HG02938 (cell line): ENCODE results near the gene GNB1L.
"Not testable (repeated sequence)": the region's sequence is repeated elsewhere in the genome, so short reads cannot be mapped to it uniquely, and the experiment has no call there.

Source experiments
- ATAC-seq: cut with Tn5 transposase; IDR thresholded peaks from one replicate; pipeline ENCODE4 v1.9.1; 2021; ENCODE audit warnings: mild to moderate bottlenecking, moderate library complexity; ENCODE audit not compliant: unreplicated experiment

Gene GNB1L

GRCh38 chr22:19784384-19785175, 70.1 kb downstream of the GNB1L start:
- ATAC-seq: no peak

DNA sequence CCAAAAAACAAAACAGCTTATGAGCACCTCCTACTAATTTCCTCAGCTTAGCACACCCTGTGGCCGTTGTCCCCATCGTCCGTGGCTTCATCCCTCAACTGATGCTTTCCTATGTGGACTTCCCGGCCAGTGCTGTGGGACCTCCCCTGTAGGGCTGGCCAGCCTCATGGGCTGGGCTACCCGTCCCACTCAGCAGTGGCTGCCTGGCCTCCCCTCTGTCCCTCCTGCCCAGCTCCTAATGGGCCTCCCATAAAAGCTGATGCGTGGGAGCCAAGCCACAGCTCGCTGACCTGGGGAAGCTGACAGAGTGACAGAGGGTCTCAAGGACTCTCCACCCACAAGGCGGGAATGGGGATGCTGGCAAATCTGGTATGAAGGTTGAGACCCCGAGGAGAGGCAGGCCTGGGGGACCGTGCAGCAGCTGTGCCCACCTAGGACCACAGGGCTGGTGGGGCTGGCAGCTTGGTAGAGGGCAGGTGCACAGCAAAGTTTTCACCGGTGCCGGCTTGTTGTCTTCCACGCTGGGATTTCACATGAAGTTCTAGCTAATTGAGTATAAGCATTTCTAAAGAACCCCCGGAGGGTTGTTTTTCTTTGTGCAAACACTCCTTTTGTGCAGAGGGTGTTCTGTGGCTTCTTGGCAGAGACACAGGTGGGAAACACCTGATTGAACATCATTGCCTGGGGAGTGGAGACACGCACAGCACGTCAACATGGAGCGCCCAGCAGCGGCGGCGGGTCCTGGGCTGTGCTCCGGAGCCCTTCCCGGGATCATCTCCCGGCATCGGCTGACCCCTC, 70.9 kb downstream of the GNB1L start:
- no peak for ATAC-seq

DNA sequence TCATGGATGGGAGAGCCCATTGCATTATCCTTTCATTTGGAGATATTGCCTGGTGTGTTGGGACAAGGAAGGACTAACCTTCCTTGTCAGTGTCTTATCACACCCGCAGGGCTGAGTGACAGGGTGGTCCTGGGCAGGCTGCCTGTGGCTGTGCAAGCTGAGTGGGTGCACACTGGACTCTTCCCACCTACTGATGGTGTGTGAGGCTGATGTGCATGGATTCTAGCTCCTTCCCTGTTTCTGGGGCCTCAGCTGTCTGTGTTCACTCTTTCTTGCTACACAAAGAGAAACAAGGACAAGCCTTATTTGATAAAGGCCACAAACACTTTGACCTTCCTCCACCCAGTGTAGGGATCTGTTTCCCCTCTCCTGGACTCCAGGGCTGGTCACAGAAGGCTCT, 72.1 kb downstream of the GNB1L start:
- ATAC-seq: no peak

DNA sequence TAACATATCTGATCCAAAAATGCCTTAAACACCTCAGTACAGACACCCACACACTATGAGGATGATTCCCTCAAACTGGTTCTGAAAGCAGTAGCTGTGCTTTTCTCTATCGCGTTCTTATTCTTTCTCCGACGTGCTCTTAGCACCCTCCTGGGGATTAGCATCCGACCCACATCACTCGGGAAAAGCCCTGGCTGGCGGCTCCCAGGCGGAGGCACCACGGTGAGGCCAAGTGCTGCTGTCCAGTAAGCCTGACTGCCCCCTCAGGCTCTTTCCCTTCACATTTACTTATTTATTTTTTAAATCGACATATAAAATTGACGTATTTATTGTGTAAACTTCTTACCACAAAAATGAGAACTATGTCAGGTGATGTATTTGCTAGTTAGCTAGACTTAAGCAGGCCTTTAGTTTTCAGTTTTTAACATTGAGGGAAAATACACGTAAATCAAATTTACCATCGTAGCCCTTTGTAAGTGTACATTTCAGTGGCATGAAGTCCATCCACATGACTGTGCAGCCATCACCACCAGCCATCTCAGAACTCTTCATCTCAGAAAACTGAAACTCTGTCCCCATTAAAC, 74.9 kb downstream of the GNB1L start:
- ATAC-seq: no peak

DNA sequence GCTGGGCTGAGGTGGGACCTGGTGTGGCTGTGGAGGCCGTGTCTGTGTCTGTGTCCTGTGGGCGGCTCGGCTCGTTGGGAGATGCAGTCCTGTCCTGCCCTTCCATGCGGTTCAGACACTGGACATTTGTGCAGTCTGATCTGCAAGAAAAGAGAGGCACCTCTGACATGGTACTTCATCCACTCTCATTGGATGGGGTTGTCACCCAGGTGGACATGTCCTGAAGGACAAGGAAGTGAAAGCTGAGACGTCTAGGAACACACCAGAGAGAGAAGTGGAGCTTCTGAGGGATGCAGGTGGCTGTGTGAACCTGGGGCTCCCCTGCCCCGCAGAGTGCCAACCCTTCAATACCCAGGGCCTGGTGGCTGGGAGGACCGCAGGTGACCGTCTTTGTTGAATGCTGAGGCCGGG, 75.7 kb downstream of the GNB1L start:
- ATAC-seq: no peak

DNA sequence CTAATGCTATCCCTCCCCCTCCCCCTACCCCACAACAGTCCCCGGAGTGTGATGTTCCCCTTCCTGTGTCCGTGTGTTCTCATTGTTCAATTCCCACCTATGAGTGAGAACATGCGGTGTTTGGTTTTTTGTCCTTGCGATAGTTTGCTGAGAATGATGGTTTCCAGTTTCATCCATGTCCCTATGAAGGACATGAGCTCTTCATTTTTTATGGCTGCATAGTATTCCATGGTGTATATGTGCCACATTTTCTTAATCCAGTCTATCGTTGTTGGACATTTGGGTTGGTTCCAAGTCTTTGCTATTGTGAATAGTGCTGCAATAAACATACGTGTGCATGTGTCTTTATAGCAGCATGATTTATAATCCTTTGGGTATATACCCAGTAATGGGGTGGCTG, 77.5 kb downstream of the GNB1L start:
- not testable (repeated sequence) for ATAC-seq

DNA sequence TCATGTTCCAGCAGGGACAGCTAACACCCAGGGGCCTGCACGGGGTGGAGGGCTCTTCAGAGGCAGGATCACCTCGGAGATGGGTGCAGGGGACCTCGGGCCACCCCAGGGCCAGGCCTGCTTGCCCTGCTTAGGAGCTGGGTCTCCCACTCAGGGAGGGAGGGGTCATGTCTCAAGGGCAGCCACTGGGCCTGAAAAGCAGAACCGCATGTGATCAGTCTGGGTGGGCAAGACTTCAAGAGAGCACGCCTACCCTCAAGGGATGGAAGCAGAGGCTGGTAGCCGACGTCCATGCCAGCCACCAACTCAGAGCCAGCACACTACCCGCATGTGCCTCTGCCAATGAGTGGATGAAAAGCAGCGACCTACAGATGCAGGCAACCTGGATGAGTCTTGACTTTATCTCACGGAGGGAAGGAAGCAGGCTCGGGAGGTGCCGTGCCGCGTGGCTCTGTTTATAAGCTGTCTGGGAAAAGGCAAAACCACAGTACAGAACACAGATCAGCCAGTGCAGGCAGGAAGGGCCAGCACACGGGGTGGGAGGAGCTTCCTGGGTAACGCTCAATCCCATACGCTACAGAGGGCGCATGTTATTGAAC, 78.1 kb downstream of the GNB1L start:
- ATAC-seq: no peak

DNA sequence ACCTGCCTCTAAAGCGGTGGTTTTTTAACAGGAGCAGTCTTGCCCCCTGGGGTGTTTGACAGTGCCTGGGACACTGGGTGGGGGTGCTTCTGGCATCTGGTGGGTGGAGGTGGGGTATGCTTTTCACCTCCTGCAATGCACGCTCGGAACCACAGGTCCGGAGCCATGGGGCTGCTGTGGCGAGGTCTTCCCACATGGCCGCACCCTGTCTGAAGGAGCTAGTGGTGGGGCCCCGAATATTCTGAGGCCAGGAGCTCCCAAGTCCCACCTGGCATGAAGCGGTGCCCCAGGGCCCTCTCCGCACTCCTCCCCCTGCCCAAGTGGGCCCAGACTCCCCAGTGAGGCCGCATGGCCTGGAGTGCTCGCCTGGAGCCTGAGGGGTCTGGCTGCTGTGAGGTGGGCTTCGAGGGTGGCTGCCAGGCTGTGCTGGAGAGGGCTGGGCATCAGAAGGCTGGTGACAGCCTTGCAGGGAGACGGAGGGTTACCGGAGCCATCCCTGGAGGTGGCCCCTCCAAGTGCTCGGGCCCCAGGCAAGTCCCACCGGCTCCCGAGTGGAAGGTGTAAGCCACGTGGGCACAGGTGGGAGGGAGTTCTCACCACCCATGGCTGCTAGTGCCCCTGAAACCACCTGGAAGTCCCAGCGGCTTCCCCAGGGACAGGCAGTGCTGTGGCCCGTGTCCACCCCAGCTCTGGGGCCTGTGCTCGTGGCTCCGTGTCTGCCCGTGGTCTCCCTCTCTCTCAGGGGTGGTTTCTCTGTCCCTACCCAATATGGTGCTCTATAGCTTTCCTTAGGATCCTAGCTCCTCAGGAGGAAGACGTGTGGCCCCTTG, 79.0 kb downstream of the GNB1L start:
- no peak for ATAC-seq

- ATAC-seq: no peak
These were observed 80.0 kb downstream of the GNB1L start for GRCh38 chr22:19774628-19775027.

GRCh38 chr22:19773470-19774040, 81.1 kb downstream of the GNB1L start:
- no peak for ATAC-seq

- no peak for ATAC-seq
These were observed 81.8 kb downstream of the GNB1L start for GRCh38 chr22:19772673-19773469.

- ATAC-seq: no peak
These were observed 82.3 kb downstream of the GNB1L start for GRCh38 chr22:19772422-19772672.

DNA sequence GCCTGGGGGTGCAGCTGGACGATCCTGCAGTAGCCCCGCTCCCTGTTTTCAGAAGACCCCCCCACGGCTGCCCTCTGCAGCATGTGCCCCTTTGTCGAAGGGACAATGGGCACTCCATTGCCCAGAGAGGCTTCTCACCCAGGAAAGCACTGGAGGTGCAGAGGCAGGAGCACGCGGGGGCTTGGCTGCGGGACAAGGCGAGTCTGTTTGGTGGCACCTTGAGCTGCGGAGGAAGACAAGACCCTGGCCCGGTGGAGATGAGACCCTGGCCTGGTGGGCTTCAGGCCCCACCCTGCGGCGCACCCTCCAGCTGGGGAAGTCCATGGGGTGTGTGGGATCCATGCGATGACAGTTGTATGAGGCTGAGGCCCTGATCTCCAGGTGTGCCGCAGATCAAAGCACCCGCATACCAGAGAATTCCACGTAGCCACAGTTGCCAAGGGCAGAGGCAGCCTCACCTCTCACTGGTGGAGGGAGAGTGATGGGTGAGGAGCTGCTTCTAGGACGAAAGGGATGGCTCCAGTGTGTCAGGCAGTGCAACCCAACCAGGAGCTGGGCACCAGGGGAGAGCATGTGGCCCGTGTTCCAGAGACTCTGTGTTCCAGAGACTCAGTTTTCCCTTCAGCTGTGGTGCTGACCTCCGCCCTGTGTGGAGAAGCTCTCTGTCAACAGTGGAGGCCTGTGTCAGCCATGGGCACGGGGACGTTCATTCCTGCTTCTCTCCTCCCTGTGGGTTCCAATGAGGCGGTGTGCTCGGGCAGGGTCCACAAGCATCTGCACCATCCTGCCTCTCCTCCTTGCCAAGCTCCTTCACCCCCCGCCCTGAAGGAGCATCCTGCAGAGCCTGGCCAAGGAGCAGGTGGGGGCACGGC, 84.1 kb downstream of the GNB1L start:
- no peak for ATAC-seq

- no peak for ATAC-seq
These were observed 85.3 kb downstream of the GNB1L start for GRCh38 chr22:19769393-19769715.

GRCh38 chr22:19767427-19768341, 87.0 kb downstream of the GNB1L start:
- ATAC-seq: no peak

DNA sequence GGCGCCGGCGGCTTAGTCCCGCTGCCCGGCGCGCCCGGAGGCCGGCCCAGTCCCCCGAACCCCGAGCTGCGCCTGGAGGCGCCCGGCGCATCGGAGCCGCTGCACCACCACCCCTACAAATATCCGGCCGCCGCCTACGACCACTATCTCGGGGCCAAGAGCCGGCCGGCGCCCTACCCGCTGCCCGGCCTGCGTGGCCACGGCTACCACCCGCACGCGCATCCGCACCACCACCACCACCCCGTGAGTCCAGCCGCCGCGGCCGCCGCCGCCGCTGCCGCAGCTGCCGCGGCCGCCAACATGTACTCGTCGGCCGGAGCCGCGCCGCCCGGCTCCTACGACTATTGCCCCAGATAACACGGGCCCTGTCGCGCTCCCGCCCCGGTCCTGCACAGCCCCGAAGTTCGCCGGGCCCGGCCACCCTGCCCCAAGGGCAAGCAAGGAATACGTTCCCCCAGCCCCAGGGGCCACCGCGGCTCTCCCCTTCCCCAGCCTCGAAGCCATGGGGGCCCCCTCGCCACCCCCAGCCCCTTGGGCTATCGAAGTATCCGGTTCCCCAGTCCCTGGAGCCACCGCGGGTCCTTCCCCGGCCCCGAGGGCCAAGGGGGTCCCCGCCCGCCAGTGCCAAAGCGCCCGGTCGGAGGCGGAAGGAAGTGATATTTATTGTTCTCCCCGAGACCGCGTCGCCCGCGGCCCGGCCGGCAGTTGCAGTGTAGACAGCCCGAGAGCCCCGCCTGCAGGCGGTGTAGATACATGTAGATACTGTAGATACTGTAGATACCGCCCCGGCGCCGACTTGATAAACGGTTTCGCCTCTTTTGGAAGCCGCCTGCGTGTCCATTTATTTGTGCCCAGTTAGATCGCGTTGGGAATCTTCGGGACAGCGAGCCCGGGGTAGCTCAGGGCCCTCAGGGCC, 87.9 kb downstream of the GNB1L start:
- no peak for ATAC-seq

DNA sequence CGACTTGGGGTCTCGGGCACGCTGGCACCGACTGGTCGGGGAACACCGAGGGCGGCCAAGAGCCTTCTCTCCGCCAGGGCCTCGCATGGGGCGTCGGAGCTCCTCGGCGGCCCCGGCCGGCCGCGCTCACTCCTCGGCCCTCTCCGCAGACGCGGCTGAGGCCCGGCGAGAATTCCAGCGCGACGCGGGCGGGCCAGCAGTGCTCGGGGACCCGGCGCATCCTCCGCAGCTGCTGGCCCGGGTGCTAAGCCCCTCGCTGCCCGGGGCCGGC, 88.5 kb downstream of the GNB1L start:
- no peak for ATAC-seq
